Natural killer cell (primary cell): ENCODE results near the gene DAB2IP. TPM values are rescaled to one million over a fixed set of nuclear protein-coding genes. Genes with fewer than 3 reads are reported as not detected.
A peak's percentile ranks its signal among the peaks of the same experiment; 100 is the strongest.

Experiments
- ATAC-seq, 3 donors: fragments of 150-1000 bp in 2 of 3; fragments of 200-7000 bp in 1 of 3; cut with Tn5 transposase; 1 replicate in 1 of 3; 2 replicates in 2 of 3; pipeline ENCODE4 v1.10.0; 2021; ENCODE audit warnings: mild to moderate bottlenecking in 2 of 3, moderate library complexity in 2 of 3
- DNase-seq, 2 donors: peaks; one replicate each; pipeline versions ENCODE4 v3.0.0 to v3.0.0-alpha.2; 2013 to 2021; ENCODE audit warnings: mixed read lengths in 1 of 2
- H3K27ac ChIP-seq: one replicate; pipeline ENCODE4 v1.5.1; 2013; ENCODE audit warnings: mild to moderate bottlenecking, low read length
- H3K27me3 ChIP-seq: one replicate; pipeline ENCODE4 v1.6.1; 2013; ENCODE audit warnings: low read length; ENCODE audit not compliant: control insufficient read depth, insufficient read depth
- H3K36me3 ChIP-seq: one replicate; pipeline ENCODE4 v1.6.1; 2013; ENCODE audit warnings: low read length; ENCODE audit not compliant: control insufficient read depth, insufficient read depth
- H3K4me1 ChIP-seq: one replicate; pipeline ENCODE4 v1.6.1; 2013; ENCODE audit warnings: low read length; ENCODE audit not compliant: control insufficient read depth, insufficient read depth
- H3K4me3 ChIP-seq: one replicate; pipeline ENCODE4 v1.5.1; 2013; ENCODE audit warnings: low read length
- H3K9me3 ChIP-seq: one replicate; pipeline ENCODE4 v1.6.1; 2013; ENCODE audit warnings: low read length; ENCODE audit not compliant: control insufficient read depth, insufficient read depth
- H3K27ac Mint-ChIP-seq, 2 donors: one replicate each; pipeline ENCODE4 v1.8.0; 2022; ENCODE audit warnings: mild to moderate bottlenecking in 2 of 2, mixed read lengths in 2 of 2, moderate library complexity in 1 of 2
- H3K27me3 Mint-ChIP-seq, 2 donors: one replicate each; pipeline ENCODE4 v1.8.0; 2022; ENCODE audit warnings: low read depth in 2 of 2, mixed read lengths in 2 of 2
- H3K36me3 Mint-ChIP-seq: one replicate; pipeline ENCODE4 v1.8.0; 2022; ENCODE audit warnings: mixed read lengths
- H3K4me1 Mint-ChIP-seq, 2 donors: one replicate each; pipeline ENCODE4 v1.8.0; 2022; ENCODE audit warnings: mixed read lengths in 2 of 2
- H3K4me3 Mint-ChIP-seq: one replicate; pipeline ENCODE4 v1.8.0; 2022; ENCODE audit warnings: mild to moderate bottlenecking, moderate library complexity, mixed read lengths
- H3K9me3 Mint-ChIP-seq, 2 donors: one replicate each; pipeline ENCODE4 v1.8.0; 2022; ENCODE audit warnings: mixed read lengths in 2 of 2
- CTCF ChIP-seq: fragments of 200-600 bp; IDR thresholded peaks from one replicate; pipeline ENCODE4 v1.8.0; 2022; ENCODE audit warnings: antibody characterized with exemption
- whole genome bisulfite sequencing: methylation state at CpG from one replicate; pipeline ENCODE4 v1.1.7; 2013; ENCODE audit warnings: missing lambda C conversion rate; ENCODE audit not compliant: insufficient coverage; 5-methylcytosine and 5-hydroxymethylcytosine counted together
- intact Hi-C: fragments of 100-400 bp; cut with micrococcal nuclease; formaldehyde crosslinking; loops from one replicate; pipeline ENCODE4 v1.14.2; 2022
- total RNA-seq, 4 donors: library from RNA; stranded (reverse); fragments of 120-200 nt in 1 of 4; gene quantifications; one replicate each; pipeline versions ENCODE4 v1.2.3 to v1.2.4, GENCODE V29; 2013 to 2022

The DAB2IP gene
- total RNA-seq, 3 donors from 2014 or later (not counting 1 experiment from before 2014, with no cell fraction given), result 0.19 to 2.5 TPM; not detected in 1

GRCh38 chr9:121801579-121801978 lies 150.1 kb downstream of the DAB2IP start:
- H3K36me3 ChIP-seq, result no peaks in the 10 kb centered on the region
- ATAC-seq, result no peak
- Mint-ChIP-seq H3K9me3 (peaks cover 2 to 3% of the 10 kb centered on the region in 2 donors), H3K27ac (no peak overlapping the region), H3K36me3 (no peaks in the 10 kb centered on the region), H3K4me1 (no peaks in the 10 kb centered on the region), H3K27me3 (peaks cover 10 to 19% of the 10 kb centered on the region in 2 donors), H3K4me3 (no peak overlapping the region)
- intact Hi-C loops, result no loop called here
- H3K4me3 ChIP-seq, result no peak overlapping the region
- TF ChIP-seq CTCF, result no peak
- H3K27ac ChIP-seq, result no peak overlapping the region
- no peak for DNase-seq
- H3K4me1 ChIP-seq, result no peaks in the 10 kb centered on the region
- no peaks in the 10 kb centered on the region for H3K9me3 ChIP-seq
- WGBS, result 78% methylated on average over 3 of the region's 3 CpGs
- peaks cover 3% of the 10 kb centered on the region for H3K27me3 ChIP-seq

GRCh38 chr9:121802753-121803152 lies 151.3 kb downstream of the DAB2IP start:
- intact Hi-C loops, result no loop called here

GRCh38 chr9:121807069-121807822 lies 155.8 kb downstream of the DAB2IP start:
- no peak for DNase-seq
- no peaks in the 10 kb centered on the region for H3K36me3 Mint-ChIP-seq

More at GRCh38 chr9:121802753-121803152, 151.3 kb downstream of the DAB2IP start:
- WGBS, result 84% methylated on average over 5 of the region's 5 CpGs
- no peak overlapping the region for H3K4me3 Mint-ChIP-seq
- H3K9me3 Mint-ChIP-seq, result peaks cover 2 to 3% of the 10 kb centered on the region in 2 donors
- no peak overlapping the region for H3K27ac ChIP-seq
- H3K27ac Mint-ChIP-seq, result no peak overlapping the region
- peaks cover 3% of the 10 kb centered on the region for H3K4me1 ChIP-seq
- peaks cover 3% of the 10 kb centered on the region for H3K27me3 ChIP-seq
- H3K27me3 Mint-ChIP-seq, result peaks cover 10 to 19% of the 10 kb centered on the region in 2 donors
- no peak overlapping the region for H3K4me3 ChIP-seq
- H3K36me3 Mint-ChIP-seq, result no peaks in the 10 kb centered on the region
- H3K36me3 ChIP-seq, result no peaks in the 10 kb centered on the region
- ATAC-seq, result no peak
- TF ChIP-seq CTCF, result no peak
- no peaks in the 10 kb centered on the region for H3K4me1 Mint-ChIP-seq
- no peak for DNase-seq
- H3K9me3 ChIP-seq, result no peaks in the 10 kb centered on the region

More at GRCh38 chr9:121807069-121807822, 155.8 kb downstream of the DAB2IP start:
- H3K27ac ChIP-seq, result no peak overlapping the region
- Mint-ChIP-seq H3K4me3 (no peak overlapping the region), H3K27ac (no peak overlapping the region), H3K4me1 (no peaks in the 10 kb centered on the region), H3K9me3 (peaks cover 2 to 3% of the 10 kb centered on the region in 2 donors), H3K27me3 (peaks cover 7 to 9% of the 10 kb centered on the region in 2 donors)
- ATAC-seq, result peak in 1 of 3 donors; percentile 26
- no peaks in the 10 kb centered on the region for H3K9me3 ChIP-seq
- H3K27me3 ChIP-seq, result no peaks in the 10 kb centered on the region
- H3K4me1 ChIP-seq, result peaks cover 4% of the 10 kb centered on the region
- intact Hi-C loops, result no loop called here
- H3K36me3 ChIP-seq, result no peaks in the 10 kb centered on the region
- no peak for TF ChIP-seq CTCF
- no peak overlapping the region for H3K4me3 ChIP-seq
- WGBS, result 38% methylated on average over 12 of the region's 12 CpGs
